Skeletal muscle satellite cell (primary cell): Measurements from ENCODE around the gene ABCB11.

Experiments used
- H3K27me3 ChIP-seq: 2 replicates; pipeline ENCODE4 v1.7.0; 2013; ENCODE audit warnings: low read length; ENCODE audit not compliant: control insufficient read depth, insufficient read depth
- H3K36me3 ChIP-seq: 2 replicates; pipeline ENCODE4 v1.7.0; 2013; ENCODE audit warnings: mild to moderate bottlenecking, control low read depth, low read length; ENCODE audit not compliant: insufficient read depth
- H3K4me1 ChIP-seq: 2 replicates; pipeline ENCODE4 v1.7.0; 2013; ENCODE audit warnings: low read length; ENCODE audit not compliant: control insufficient read depth, insufficient read depth
- H3K4me2 ChIP-seq: 2 replicates; pipeline ENCODE4 v1.7.0; 2013; ENCODE audit warnings: mild to moderate bottlenecking, low read length
- H3K4me3 ChIP-seq: 2 replicates; pipeline ENCODE4 v1.7.0; 2013; ENCODE audit warnings: low read length
- H3K9ac ChIP-seq: 2 replicates; pipeline ENCODE4 v1.7.0; 2013; ENCODE audit warnings: mild to moderate bottlenecking, low read depth, low read length, moderate library complexity
- H3K9me3 ChIP-seq: replicated peaks from 2 replicates; pipeline ENCODE4 v1.7.0; 2013; ENCODE audit warnings: mild to moderate bottlenecking, control low read depth, low read length

ABCB11 gene

DNA sequence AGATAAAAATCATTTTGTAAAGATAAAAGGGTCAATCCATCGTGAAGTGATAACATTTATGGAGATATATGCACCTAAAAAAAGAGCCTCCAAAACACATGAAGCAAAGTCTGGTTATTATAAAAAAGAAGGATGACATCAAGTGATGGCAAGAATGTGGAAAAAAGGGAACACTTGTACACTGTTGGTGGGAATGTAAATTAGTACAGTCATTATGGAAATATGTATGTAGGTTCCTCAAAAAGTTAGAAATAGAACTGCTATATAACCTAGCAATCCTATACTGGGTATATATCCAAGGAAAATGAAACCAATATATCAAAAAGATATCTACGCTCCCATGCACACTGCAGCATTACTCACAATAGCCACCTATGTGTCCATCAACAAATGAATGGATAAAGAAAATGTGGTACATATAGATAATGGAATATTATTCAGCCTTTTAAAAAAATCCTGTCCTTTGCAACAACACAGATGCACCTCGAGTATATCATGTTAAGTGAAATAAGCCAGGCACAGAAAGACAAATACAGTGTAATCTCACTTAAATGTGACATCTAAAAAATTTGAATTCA lies 28.9 kb downstream of the ABCB11 start:
- no peaks in the 10 kb centered on the region for H3K9me3 ChIP-seq
- H3K9ac ChIP-seq, result no peak overlapping the region
- H3K27me3 ChIP-seq, result no peaks in the 10 kb centered on the region
- no peak overlapping the region for H3K4me2 ChIP-seq
- no peak overlapping the region for H3K4me3 ChIP-seq
- no peaks in the 10 kb centered on the region for H3K36me3 ChIP-seq
- H3K4me1 ChIP-seq, result peaks cover 46% of the 10 kb centered on the region

DNA sequence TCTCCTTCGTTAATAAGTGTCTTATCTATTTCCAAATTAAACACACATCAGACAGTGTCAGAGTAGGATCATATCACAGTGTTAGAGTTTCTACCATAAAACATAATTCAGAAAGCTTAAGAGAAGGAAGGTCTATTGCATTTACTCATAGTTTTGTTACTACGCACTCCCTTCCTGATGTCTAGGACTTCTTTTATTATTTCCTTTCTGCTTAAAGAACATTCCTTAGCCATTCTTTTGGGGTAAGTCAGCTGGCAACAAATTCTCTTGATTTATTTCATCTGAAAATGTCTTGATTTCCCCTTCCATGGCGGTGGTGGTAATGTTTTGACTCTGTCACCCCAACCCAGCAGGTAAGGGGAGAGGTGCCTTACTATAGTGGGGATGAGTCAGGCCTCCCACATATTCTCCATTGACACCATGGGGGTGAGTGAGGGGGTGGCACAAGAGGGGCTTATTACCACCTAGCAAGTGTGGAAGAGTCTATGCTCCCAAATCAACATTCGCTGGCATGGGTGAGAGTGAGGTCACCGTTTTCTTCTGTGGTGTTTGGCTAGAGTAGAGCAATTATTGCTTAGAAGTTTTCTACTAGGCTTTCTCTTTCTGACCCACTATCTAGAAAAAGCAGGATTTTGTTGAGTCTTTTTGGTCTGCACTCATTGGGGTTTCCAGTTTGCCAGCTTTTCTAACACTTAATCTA lies 29.9 kb downstream of the ABCB11 start:
- Histone ChIP-seq H3K9me3 (no peaks in the 10 kb centered on the region), H3K36me3 (no peaks in the 10 kb centered on the region), H3K27me3 (no peaks in the 10 kb centered on the region), H3K4me3 (peak overlapping the region; percentile 20), H3K4me2 (peak overlapping the region; percentile 58), H3K4me1 (peaks cover 51% of the 10 kb centered on the region), H3K9ac (peak overlapping the region; percentile 52)

DNA sequence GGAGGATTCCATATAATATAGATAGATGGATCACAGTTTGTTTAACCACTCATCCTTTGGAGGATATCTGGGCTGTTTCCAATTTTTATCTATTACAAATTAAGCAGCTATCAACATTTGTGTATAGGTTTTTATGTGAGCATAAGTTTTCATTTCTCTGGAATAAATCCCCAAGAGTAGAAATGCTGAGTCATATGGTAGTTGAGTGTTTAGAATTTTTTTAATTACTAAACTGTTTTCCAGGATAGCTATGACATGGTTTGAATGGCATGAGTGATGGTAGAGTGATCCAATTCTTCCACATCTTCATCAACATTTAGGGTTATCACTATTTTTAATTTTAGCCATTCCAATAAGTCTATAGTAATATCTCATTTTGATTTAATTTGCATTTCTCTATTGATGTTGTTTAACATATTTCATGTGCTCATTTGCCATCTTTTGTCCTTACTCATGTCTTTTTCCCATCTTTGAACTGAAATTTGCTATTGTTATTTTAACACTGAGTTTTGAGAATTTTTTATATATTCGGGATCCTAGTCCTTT lies 31.4 kb downstream of the ABCB11 start:
- Histone ChIP-seq H3K9ac (no peak overlapping the region), H3K9me3 (no peaks in the 10 kb centered on the region), H3K36me3 (no peaks in the 10 kb centered on the region), H3K4me2 (no peak overlapping the region), H3K4me3 (no peak overlapping the region), H3K27me3 (no peaks in the 10 kb centered on the region), H3K4me1 (peaks cover 51% of the 10 kb centered on the region)

- Histone ChIP-seq H3K27me3 (no peaks in the 10 kb centered on the region), H3K4me1 (peaks cover 54% of the 10 kb centered on the region), H3K36me3 (no peaks in the 10 kb centered on the region), H3K4me3 (no peak overlapping the region), H3K4me2 (no peak overlapping the region), H3K9ac (no peak overlapping the region), H3K9me3 (no peaks in the 10 kb centered on the region)
These were observed 32.4 kb downstream of the ABCB11 start for GRCh38 chr2:168998609-168999211.

DNA sequence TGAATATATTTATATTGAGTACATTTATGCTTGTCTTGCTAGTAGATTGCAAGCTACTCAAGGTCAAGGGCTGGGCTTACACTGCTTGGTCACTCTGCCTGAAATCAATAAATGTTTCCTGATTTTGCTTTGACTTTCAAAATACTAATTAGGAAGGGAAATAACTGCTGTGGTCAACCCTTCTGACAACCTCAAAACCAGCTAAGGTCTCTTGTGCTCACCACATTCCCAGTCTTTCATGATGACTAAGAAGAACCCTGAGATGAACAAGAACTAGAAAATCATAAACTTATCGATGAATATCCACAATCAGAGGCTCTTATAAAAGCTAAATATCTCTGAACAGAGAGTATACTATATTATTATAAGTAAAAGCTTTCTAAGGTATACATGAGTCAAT lies 33.3 kb downstream of the ABCB11 start:
- Histone ChIP-seq H3K4me3 (no peak overlapping the region), H3K4me2 (no peak overlapping the region), H3K9me3 (no peaks in the 10 kb centered on the region), H3K36me3 (no peaks in the 10 kb centered on the region), H3K4me1 (peaks cover 63% of the 10 kb centered on the region), H3K9ac (no peak overlapping the region), H3K27me3 (no peaks in the 10 kb centered on the region)

DNA sequence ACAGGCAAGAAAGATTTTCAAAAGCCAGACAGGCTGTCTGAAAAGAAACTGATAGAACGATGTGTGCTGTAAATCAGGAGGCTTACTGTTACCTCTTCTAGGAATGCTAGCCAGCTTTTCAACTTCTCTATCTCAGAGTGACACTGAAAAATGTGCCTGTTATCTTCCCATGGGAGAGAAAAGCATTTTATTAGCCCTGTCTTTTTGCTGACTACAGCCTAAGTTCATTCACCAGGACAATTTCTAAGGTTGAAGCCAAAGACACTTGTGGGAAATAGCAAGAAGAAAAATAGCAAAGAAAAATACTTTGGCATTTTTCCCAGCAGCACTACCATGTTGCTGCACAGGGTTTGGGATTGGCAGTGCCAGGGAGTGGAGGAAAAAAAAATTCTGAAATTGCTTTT lies 34.0 kb downstream of the ABCB11 start:
- H3K9me3 ChIP-seq, result no peaks in the 10 kb centered on the region
- H3K36me3 ChIP-seq, result no peaks in the 10 kb centered on the region
- H3K4me3 ChIP-seq, result no peak overlapping the region
- H3K4me2 ChIP-seq, result no peak overlapping the region
- no peak overlapping the region for H3K9ac ChIP-seq
- peaks cover 69% of the 10 kb centered on the region for H3K4me1 ChIP-seq
- H3K27me3 ChIP-seq, result no peaks in the 10 kb centered on the region

- Histone ChIP-seq H3K4me1 (peaks cover 61% of the 10 kb centered on the region), H3K27me3 (no peaks in the 10 kb centered on the region), H3K9me3 (no peaks in the 10 kb centered on the region), H3K4me2 (no peak overlapping the region), H3K9ac (no peak overlapping the region), H3K36me3 (no peaks in the 10 kb centered on the region), H3K4me3 (no peak overlapping the region)
These were observed 35.4 kb downstream of the ABCB11 start for GRCh38 chr2:168995744-168996143.

DNA sequence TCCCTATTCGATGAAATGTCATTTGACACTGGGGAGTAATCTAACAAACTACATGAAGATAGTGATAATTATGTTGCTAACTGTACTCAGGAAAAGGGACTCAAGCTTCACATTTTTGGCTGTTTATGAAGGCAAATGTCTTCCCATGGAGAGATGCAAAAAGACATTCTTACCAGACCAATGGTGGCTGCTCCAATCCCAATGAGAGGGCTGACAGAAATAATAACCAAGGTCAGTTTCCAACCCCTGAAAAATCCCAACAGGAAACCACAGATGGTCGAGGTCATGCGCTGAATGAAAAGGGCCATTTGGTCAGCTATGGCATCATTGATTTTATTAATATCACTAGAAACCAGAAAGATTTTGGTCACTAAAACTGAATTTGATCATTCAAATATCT lies 37.6 kb downstream of the ABCB11 start:
- Histone ChIP-seq H3K27me3 (no peaks in the 10 kb centered on the region), H3K9ac (no peak overlapping the region), H3K9me3 (no peaks in the 10 kb centered on the region), H3K36me3 (no peaks in the 10 kb centered on the region), H3K4me2 (no peak overlapping the region), H3K4me1 (peaks cover 39% of the 10 kb centered on the region), H3K4me3 (no peak overlapping the region)

DNA sequence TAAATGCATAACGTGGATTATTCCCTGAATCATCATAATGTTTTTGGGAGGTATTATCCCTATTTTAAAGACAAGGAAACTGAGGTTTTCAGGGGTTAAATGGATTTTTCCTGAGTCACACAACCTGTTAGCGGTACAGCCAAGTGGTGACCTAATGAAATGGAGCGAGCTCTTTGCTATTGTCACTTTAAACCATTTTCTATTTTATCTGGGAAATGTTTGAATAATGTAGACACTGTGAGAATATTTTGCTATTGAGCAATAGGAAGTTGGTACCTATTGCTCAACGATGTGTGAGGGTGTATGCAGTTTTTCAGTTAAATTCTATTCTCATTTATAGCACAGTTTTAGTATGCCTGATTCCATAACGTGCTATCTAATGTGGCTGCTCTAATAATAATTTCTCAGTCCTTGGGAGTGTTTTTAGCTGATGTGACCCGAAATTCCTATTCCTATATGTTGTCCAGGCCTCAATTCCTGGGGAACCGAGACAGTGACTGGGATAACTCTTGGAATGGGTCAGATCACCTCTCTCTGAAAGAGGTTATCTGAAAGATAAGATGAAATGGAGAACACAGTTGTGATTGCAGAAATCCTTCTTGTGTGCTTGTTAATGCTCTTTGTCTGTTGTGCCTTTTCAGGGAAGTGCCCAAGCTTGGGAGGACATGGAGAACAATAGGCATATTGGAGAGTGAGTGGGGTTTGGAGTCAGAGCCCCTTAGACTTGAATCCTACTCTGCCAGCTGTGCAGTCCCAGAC lies 38.4 kb downstream of the ABCB11 start:
- peak overlapping the region; percentile 26 for H3K4me2 ChIP-seq
- H3K4me3 ChIP-seq, result peak overlapping the region; percentile 25
- H3K4me1 ChIP-seq, result peaks cover 34% of the 10 kb centered on the region
- no peaks in the 10 kb centered on the region for H3K9me3 ChIP-seq
- no peak overlapping the region for H3K9ac ChIP-seq
- no peaks in the 10 kb centered on the region for H3K27me3 ChIP-seq
- H3K36me3 ChIP-seq, result no peaks in the 10 kb centered on the region

DNA sequence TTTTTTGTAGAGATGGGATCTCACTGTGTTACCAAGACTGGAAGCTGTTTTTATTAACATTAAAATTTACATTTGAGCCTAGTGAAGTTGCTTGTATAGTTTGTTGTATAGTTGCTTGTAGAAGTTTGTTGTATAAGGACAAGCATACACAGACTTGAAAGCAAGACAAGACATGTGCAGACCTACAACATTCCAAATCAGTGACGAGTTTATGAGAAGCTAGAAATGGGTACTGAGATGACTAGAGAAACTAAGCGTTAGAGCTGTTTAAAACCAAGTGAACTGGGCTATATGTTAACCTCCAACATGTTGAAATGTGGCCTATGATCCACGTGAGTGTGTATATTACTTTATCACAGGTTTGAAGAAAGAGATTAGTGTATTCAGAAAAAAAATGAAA lies 39.1 kb downstream of the ABCB11 start:
- Histone ChIP-seq H3K36me3 (no peaks in the 10 kb centered on the region), H3K4me2 (no peak overlapping the region), H3K9me3 (no peaks in the 10 kb centered on the region), H3K4me3 (no peak overlapping the region), H3K27me3 (no peaks in the 10 kb centered on the region), H3K4me1 (peaks cover 26% of the 10 kb centered on the region), H3K9ac (no peak overlapping the region)

DNA sequence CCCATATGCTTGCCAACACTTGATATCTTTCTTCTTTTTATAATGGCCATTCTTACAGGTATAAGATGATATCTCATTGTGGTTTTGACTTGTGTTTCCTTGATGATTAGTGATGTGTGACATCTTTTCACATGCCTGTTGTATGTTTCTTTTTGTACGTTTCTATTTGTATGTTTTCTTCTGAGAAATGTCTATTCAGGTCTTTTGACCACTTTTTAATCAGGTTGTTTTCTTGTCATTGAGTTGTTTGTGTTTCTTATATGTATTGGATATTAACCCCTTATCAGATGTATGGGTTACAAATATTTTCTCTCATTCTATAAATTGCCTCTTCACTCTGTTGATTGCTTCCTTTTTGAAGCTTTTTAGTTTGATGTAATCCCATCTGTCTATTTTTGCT lies 42.4 kb downstream of the ABCB11 start:
- no peaks in the 10 kb centered on the region for H3K36me3 ChIP-seq
- H3K9me3 ChIP-seq, result no peaks in the 10 kb centered on the region
- peaks cover 22% of the 10 kb centered on the region for H3K4me1 ChIP-seq
- H3K4me2 ChIP-seq, result no peak overlapping the region
- no peak overlapping the region for H3K9ac ChIP-seq
- H3K27me3 ChIP-seq, result no peaks in the 10 kb centered on the region
- no peak overlapping the region for H3K4me3 ChIP-seq
